NCI-H2196 treated with DMSO at 0.1 percent for 48 hours (cell line): Measurements from ENCODE around the gene ADRA2B.
A peak's percentile ranks its signal among the peaks of the same experiment; 100 is the strongest.

Experiments
- DNase-seq: peaks from one replicate; lab custom pipeline; 2025; ENCODE audit not compliant: unreplicated experiment; lab: John Stamatoyannopoulos, UW

The ADRA2B gene

GRCh38 chr2:96119389-96119751 is 3.0 kb upstream of the ADRA2B start:
- DNase-seq = no peak

DNA sequence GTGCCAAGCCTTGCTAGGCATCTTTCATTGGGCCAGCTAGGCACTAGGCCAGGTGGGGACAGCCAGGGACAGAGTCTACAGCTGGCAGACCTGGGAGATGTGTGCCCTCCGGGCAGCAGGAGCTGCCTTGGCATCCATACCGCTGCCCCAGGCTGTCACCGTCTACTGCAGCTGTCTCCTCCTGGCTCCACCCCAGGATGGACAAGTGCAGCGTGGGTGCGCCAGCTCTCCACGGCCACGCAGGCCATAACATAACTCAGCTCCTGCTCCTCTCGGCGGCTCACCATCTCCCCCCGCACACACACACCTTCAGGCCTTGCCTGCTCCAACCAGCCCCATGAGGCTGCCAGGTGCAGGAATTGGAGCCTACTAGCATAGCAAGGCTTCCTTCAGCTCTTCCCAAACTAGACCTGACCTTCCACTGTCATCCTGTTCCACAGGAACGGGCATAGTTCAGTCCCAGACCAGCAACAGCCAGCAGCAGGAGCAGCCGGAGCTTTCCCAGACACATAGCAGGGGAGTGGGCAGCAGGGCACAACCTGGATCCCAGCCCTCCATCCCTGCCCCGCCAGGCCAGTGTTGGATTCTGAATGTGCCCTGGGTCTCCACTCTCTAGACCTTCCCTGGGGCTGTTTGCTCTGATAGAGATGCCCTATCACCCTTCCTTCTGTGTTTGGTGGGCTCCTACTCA is 2.5 kb upstream of the ADRA2B start:
- no peak for DNase-seq

DNA sequence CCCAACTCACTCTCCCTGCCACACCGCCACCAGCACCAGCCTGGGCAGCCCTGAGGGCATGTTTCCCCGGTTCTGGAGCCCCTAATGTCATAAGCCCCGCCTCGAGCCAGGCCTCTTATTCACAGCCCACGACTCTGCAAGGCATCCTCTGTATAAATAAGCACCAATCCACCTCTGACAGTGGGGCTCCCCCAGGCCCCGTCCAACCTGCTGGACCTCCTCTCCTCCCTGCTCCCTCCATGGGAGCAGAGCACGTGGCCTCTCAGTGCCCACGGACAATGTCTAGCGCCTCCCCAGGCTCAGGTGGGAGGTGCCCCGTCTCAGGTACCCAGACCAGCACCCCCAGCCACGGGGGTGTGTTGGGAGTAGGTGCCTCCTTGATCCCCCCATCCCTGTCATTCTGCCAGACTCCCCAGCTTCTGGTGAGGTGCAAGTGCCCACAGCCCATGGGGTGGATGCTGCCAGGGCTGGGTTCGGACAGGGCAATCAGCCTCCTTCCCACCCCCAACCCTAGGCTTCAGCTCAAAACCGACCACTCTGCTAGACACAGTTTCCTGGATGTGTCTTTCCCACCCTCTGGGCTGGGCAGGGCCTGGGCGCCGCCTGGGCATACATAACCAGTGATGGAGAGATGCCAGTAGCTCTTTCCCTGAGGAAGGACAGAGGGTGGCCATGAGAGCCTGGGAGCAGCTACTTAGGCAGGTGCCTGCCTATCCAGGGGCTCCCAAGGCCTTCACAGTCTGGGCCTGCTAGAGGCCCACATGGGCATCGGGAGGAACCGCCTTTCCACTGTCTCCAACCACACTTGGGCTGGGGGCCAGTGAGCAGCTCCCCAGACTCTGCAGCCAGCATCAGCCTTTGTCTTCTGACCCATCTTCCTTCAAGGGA is 1.6 kb upstream of the ADRA2B start:
- no peak for DNase-seq

DNA sequence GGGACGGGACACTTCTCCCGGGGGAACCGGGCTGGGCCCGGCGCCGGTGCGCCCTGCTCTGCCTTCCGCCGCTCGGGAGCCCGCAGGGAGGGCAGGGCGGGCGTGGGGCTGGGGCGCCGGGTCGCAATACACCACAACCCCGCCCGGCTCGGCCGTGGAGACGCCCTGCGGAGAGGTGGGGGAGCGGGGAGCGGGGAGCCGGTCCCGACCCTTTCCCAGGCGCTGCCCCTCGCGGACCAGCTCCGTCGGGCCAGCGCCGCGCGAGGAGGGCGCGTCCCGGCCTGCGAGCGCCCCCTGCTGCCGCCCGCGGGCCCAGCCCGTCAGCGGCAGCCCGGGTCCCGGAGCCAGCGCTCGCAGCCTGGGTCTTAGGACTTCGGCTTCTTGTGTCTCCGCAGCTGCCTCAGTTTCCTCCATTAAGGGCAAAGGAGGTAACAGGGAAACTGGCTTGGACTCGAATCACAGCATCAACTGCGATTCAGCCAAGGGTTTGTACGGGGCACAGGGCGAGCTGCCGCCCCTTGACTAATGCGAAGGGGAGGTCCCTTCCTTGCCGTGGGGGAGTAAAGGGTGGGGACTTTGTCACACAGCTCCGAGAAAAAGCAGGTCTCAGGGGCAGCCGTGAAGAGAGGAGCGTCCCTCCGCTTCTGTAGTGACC is 635 bp upstream of the ADRA2B start:
- peak; percentile 26 for DNase-seq

DNA sequence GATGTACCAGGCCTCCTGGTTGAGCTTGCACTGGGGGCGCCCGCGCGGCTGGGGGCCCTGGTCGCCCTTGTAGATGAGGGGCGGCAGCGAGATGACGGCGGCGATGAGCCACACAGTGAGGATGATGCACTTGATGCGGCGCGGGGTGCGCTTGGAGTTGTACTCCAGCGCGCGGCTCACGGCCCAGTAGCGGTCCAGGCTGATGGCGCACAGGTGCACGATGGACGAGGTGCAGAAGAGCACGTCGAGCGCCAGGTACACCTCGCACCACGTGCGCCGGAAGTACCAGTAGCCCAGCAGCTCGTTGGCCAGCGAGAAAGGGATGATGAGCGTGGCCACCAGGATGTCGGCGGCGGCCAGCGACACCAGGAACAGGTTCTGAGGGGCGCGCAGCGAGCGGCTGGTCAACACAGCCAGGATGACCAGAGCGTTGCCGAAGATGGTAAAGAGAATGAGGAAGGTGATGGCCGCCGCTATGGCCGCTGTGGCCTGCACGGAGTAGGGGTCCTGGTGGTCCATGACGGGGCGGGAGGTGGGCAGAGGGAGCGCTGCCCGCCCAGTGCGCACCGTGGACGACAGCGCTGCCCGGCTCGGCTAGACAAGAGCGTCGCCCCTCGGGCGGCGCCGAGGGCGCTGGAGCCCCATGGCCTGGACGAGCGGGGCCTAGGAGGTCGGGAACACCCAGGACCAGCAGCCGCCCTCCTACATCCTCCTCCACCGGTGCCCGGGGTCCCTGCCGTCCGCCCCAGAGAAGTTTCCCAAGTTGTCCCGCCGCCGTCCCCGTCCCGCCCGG is 544 bp downstream of the ADRA2B start:
- DNase-seq = no peak

- DNase-seq = no peak
Observed at GRCh38 chr2:96114903-96115581, 1.3 kb downstream of the ADRA2B start.

GRCh38 chr2:96114546-96114902 is 1.8 kb downstream of the ADRA2B start:
- DNase-seq = no peak

GRCh38 chr2:96113951-96114350 is 2.4 kb downstream of the ADRA2B start:
- DNase-seq = no peak

- DNase-seq = no peak
Observed at GRCh38 chr2:96113367-96113677, 3.0 kb downstream of the ADRA2B start.

- DNase-seq = no peak
Observed at GRCh38 chr2:96112501-96113366, 3.6 kb downstream of the ADRA2B start.

- no peak for DNase-seq
Observed at GRCh38 chr2:96111823-96112500, 4.4 kb downstream of the ADRA2B start.

- DNase-seq = no peak
Observed at GRCh38 chr2:96111257-96111640, 5.1 kb downstream of the ADRA2B start.

- no peak for DNase-seq
Observed at GRCh38 chr2:96110621-96111256, 5.6 kb downstream of the ADRA2B start.

DNA sequence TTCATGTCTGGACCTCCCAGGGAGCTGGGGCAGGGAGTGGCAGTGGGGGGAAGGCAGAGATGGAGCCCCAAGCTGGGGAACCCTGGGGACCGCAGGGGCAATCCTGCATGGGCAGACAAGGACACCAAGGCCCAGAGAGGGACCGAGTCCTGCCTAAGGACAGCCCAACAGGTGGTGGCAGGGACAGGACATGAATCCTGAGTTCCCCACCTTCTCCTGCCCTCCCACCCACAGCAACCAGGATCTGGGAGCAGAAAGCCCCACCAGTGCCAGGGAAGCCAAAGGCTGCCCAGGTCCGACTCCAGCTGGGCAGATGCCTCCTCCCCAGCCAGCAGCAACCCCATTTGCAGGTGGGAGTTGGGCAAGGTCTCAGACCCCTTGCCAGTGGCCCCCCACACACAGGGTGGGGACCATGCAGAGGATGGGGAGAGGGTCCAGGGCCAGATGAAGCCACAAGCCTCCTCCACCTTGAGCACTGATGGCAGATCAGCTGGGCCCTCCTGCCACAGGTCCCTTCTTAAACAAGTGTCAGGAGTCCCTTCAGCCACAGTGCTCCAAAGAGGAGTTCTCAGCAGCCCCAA is 6.3 kb downstream of the ADRA2B start:
- DNase-seq = no peak

DNA sequence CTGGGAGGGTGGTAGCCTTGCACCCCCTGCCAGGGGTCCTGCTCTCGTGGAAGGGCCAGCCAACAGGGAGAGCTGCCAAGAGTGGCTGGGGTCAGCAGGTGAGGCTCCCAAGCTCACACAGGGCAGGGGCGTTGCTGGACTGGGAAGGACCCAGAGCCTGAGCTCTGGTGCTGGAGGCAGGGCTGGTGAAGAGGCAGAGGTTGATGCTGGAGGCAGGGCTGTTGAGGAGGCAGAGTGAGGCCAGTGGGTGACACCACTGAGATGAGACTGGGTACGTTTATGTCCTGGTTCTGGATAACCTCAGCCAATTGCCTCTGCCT is 7.0 kb downstream of the ADRA2B start:
- no peak for DNase-seq

DNA sequence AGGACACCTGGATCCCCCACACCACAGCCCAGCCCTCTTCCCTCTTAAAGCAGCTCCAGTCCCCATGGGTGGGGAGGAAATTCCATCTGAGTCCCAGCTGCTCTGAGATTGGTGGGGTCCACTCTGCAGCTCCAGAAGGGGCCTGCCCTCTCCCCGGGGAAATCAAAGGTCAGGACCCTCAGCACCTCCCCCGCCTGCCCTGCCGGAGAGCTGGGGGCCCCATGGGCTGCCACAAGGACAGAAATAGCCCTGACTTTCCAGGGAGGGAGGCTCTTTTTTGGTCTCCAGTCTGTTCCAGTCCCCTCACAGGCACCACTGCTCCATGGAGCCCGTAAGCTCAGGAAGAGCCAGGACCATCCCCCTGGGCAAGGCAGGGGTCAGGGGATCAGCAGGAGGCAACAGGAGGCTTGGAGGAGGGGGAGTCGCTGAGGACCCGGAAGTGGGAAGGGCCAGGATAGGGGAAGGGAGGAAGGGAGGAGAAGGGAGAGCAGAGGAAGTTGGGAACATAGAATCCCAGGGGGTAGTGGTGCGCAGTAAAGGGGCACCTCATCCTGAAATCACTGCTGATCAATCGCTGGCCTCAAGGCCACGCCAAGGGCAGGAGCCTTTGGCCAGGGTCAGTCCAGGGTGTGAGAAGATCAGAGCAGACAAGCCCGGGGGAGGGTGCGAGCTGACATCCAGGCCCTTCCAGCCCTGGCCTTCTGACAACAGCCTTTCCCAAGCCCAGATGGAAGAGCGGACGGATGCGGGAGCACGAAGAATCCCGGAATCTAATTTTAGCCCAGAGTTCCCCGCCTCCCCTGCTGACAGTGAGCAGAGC is 7.6 kb downstream of the ADRA2B start:
- DNase-seq = no peak

DNA sequence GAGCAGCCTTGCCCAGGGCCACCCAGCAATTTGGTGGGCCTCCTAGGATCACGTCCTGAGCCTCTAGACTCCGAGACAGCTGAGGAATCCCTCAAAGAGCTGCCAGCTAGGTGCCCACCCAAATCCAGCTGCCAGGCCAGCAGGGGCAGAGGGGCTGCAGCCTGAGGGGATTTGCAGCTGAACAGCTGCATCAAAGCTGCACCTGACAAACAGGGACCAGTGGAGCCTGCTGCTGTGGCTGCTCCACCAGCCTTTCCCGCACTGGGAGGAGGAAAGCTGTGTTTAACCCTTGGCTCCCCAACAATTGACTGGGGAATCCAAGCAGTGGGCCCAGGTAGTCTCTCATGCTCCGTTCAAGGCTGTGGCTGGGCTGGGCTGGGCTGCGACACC is 8.2 kb downstream of the ADRA2B start:
- no peak for DNase-seq

- no peak for DNase-seq
Observed at GRCh38 chr2:96107708-96108065, 8.7 kb downstream of the ADRA2B start.
